Fibroblast of mammary gland (primary cell): ENCODE results near the gene AMN.

Source experiments
- DNase-seq: peaks from one replicate; pipeline ENCODE4 v3.0.0-alpha.2; 2010; ENCODE audit warnings: low read depth
- H3K4me3 ChIP-seq: 2 replicates; pipeline ENCODE4 v1.5.1; 2011; ENCODE audit warnings: low read depth, mild to moderate bottlenecking, low read length, moderate library complexity; ENCODE audit not compliant: control insufficient read depth
- TF ChIP-seq, protein P1 (sequence below): conservative IDR thresholded peaks from 2 replicates; pipeline ENCODE4 v1.5.1; 2011; ENCODE audit warnings: low read depth, low read length, inconsistent platforms; ENCODE audit not compliant: control insufficient read depth, insufficient read depth

AMN gene

GRCh38 chr14:102903248-102903888, 19.1 kb upstream of the AMN start:
- no peak overlapping the region for H3K4me3 ChIP-seq
- TF ChIP-seq, protein P1, sequence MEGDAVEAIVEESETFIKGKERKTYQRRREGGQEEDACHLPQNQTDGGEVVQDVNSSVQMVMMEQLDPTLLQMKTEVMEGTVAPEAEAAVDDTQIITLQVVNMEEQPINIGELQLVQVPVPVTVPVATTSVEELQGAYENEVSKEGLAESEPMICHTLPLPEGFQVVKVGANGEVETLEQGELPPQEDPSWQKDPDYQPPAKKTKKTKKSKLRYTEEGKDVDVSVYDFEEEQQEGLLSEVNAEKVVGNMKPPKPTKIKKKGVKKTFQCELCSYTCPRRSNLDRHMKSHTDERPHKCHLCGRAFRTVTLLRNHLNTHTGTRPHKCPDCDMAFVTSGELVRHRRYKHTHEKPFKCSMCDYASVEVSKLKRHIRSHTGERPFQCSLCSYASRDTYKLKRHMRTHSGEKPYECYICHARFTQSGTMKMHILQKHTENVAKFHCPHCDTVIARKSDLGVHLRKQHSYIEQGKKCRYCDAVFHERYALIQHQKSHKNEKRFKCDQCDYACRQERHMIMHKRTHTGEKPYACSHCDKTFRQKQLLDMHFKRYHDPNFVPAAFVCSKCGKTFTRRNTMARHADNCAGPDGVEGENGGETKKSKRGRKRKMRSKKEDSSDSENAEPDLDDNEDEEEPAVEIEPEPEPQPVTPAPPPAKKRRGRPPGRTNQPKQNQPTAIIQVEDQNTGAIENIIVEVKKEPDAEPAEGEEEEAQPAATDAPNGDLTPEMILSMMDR, result no peak
- DNase-seq, result no peak

DNA sequence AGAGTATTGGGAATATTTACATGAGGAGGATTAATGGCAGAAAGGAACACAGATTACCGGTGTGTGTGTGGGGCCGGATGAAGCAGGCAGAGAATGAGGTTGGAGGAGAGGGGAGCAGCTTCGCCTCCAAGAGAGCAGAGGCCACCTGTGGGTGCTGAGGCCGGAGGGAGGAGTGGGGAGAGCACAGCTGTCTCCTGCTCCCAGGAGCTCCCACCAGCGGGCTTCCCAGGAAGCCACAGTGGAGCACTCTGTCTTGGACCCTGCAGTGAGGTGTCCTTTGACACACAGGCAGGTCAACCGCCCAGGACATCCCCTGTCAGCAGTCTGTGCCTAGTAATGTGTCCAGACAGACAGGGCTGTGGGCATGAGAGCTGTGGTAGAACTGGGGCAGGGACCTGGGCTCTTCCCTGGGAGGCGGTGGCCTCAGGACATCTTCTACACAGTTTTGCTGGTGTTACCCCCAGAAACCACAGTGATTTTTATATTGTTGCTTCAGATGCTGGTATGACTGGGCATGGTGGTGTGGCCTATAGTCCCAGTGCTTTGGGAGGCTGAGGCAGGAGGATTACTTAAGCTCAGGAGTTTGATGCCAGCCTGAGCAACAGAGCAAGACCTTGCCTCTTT, 18.5 kb upstream of the AMN start:
- DNase-seq, result no peak
- no peak overlapping the region for H3K4me3 ChIP-seq
- TF ChIP-seq, protein P1, result no peak

- TF ChIP-seq, protein P1, result no peak
- DNase-seq, result no peak
- no peak overlapping the region for H3K4me3 ChIP-seq
Measured at GRCh38 chr14:102905116-102906108, 17.1 kb upstream of the AMN start.

DNA sequence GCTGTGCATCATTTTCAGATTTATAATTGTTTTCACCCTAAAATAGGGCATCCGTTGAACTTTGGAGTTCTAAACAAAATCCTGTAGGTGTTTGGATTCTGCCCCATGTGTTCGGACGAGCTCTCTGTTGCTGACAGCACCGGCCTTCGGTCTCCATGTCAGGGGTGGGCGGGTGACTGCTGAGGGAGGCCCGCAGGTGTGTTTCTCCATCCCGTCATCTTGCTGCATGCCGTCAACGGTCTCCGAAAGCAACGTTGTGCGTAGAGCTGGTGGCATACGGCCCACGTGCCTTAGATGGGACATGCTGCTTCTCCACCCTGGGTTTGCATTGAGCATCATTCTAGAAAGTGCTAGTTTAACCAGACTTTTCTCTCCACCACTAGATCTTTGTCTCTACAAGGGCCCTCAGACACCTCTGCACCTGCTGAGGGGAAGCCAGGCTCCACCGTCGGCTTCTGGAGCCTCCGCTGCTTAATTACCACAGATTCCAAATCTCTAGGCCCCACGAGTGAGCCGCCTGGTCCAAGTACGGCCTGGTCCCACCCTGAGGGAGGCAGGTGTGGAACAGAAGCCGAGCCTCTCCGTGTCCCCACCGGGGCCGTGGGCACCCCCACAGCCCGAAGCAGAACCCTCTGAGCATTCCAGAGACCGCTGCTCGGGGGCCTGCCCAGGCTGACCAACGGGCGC, 15.7 kb upstream of the AMN start:
- no peak for DNase-seq
- TF ChIP-seq, protein P1, result no peak
- no peak overlapping the region for H3K4me3 ChIP-seq

- no peak overlapping the region for H3K4me3 ChIP-seq
- no peak for DNase-seq
- TF ChIP-seq, protein P1, result no peak
Measured at GRCh38 chr14:102907303-102907844, 15.1 kb upstream of the AMN start.
